ENCODE measurements around the gene CFAP74.

DNA sequence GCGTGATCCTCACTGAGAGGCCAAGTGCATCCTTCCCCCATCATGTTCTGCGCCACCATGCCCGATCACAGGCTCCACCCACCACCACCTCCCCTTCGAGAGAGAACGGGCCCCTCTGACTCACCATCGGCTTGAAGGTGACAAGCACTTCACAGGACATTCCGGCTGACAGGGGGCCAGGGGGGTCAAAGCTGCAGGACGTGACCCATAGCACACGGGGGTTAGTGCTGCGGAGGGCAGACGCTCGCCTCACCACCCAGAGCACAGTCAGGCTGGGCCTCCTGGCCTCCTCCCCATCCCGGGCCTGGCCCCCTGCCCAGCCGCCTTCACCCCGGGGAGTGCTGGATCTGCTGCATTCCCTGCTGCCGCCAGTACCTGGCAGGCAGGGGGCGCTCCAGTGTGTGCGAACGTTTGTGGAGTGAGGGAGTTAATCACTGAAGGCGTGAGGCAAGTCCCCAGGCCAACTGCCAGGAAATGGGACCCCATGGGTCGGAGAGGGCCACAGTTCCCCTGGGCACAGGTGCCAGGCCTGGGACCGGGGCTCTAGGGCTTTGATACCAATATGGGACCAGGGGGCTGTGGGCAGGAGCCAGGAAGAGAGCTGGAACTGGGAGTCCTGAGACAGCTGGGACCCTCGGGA lies 43.6 kb downstream of the CFAP74 start:
- TF ChIP-seq, protein P1, sequence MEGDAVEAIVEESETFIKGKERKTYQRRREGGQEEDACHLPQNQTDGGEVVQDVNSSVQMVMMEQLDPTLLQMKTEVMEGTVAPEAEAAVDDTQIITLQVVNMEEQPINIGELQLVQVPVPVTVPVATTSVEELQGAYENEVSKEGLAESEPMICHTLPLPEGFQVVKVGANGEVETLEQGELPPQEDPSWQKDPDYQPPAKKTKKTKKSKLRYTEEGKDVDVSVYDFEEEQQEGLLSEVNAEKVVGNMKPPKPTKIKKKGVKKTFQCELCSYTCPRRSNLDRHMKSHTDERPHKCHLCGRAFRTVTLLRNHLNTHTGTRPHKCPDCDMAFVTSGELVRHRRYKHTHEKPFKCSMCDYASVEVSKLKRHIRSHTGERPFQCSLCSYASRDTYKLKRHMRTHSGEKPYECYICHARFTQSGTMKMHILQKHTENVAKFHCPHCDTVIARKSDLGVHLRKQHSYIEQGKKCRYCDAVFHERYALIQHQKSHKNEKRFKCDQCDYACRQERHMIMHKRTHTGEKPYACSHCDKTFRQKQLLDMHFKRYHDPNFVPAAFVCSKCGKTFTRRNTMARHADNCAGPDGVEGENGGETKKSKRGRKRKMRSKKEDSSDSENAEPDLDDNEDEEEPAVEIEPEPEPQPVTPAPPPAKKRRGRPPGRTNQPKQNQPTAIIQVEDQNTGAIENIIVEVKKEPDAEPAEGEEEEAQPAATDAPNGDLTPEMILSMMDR (IDR thresholded peaks at IDR 0.05; ENCODE audit: poor library complexity), result peak; percentile 95
- no peak for TF ChIP-seq EZH2phosphoT487 (IDR thresholded peaks at IDR 0.05; ENCODE audit: low read depth, severe bottlenecking, unreplicated experiment)
- TF ChIP-seq EZH2 (IDR thresholded peaks at IDR 0.05; ENCODE audit: borderline replicate concordance), result no peak
